Nephron progenitor cell (in vitro differentiated cells): ENCODE measurements around the gene TRIM47.

Source experiments
- DNase-seq: peaks from one replicate; pipeline ENCODE4 v3.0.0; 2021
- H3K27ac Mint-ChIP-seq: 2 replicates; pipeline ENCODE4 v1.8.0; 2021; ENCODE audit warnings: mild to moderate bottlenecking, moderate library complexity, mixed read lengths
- H3K27me3 Mint-ChIP-seq: 2 replicates; pipeline ENCODE4 v1.8.0; 2021; ENCODE audit warnings: mild to moderate bottlenecking, low read depth, mixed read lengths; ENCODE audit not compliant: poor library complexity
- H3K36me3 Mint-ChIP-seq: 2 replicates; pipeline ENCODE4 v1.8.0; 2021; ENCODE audit warnings: low read depth, mixed read lengths
- H3K4me1 Mint-ChIP-seq: 2 replicates; pipeline ENCODE4 v1.8.0; 2021; ENCODE audit warnings: mixed read lengths
- H3K4me3 Mint-ChIP-seq: 2 replicates; pipeline ENCODE4 v1.8.0; 2021; ENCODE audit warnings: mild to moderate bottlenecking, moderate library complexity, mixed read lengths
- H3K9me3 Mint-ChIP-seq: 2 replicates; pipeline ENCODE4 v1.8.0; 2021; ENCODE audit warnings: mild to moderate bottlenecking, moderate library complexity, mixed read lengths
- TF ChIP-seq, protein P1 (sequence below): fragments of 200-600 bp; sonication (generic); IDR thresholded peaks from 2 replicates; pipeline ENCODE4 v1.5.0; 2021; ENCODE audit warnings: antibody characterized with exemption

Gene TRIM47

DNA sequence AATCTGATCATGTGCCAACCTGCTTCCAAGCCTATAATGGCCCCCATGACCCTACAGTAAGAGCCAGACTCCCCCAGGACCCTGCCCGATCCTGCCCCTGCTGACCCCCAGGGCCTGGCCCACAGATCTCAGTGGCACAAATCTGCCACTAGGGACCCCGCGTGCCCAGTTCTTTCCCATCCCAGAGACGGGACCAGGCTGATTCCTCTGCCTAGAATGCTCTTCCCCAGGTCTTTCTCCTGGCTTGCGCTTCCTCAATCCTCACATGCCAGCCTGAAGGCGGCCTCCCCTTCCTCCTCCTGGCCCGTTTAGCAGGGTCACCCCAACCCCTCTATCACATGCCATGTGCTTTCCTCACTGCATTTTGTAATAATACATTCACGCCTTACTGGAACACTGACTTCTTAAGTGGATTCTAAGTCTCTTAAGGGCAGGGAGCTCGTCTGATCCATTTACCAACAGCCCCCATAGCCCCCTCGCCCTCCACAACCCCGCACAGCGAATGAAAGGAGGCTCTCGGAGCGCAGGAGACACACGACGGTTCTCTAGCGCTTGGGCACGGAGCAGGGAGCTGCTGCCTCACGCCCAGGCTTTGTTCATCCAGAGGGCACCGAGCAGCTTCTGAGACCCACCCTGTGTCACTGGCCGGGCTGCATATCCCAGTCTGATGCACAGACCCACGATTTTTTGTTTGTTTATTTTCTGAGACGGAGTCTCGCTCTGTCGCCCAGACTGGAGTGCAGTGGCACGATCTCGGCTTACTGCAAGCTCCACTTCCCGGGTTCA, 17.2 kb upstream of the TRIM47 start:
- Mint-ChIP-seq H3K27ac (no peak overlapping the region), H3K9me3 (no peaks in the 10 kb centered on the region), H3K27me3 (peaks cover 9% of the 10 kb centered on the region), H3K36me3 (peaks cover 19% of the 10 kb centered on the region), H3K4me1 (peaks cover 31% of the 10 kb centered on the region), H3K4me3 (peak overlapping the region; percentile 74)
- peak; percentile 46 for DNase-seq
- TF ChIP-seq, protein P1, sequence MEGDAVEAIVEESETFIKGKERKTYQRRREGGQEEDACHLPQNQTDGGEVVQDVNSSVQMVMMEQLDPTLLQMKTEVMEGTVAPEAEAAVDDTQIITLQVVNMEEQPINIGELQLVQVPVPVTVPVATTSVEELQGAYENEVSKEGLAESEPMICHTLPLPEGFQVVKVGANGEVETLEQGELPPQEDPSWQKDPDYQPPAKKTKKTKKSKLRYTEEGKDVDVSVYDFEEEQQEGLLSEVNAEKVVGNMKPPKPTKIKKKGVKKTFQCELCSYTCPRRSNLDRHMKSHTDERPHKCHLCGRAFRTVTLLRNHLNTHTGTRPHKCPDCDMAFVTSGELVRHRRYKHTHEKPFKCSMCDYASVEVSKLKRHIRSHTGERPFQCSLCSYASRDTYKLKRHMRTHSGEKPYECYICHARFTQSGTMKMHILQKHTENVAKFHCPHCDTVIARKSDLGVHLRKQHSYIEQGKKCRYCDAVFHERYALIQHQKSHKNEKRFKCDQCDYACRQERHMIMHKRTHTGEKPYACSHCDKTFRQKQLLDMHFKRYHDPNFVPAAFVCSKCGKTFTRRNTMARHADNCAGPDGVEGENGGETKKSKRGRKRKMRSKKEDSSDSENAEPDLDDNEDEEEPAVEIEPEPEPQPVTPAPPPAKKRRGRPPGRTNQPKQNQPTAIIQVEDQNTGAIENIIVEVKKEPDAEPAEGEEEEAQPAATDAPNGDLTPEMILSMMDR: peak; percentile 37

DNA sequence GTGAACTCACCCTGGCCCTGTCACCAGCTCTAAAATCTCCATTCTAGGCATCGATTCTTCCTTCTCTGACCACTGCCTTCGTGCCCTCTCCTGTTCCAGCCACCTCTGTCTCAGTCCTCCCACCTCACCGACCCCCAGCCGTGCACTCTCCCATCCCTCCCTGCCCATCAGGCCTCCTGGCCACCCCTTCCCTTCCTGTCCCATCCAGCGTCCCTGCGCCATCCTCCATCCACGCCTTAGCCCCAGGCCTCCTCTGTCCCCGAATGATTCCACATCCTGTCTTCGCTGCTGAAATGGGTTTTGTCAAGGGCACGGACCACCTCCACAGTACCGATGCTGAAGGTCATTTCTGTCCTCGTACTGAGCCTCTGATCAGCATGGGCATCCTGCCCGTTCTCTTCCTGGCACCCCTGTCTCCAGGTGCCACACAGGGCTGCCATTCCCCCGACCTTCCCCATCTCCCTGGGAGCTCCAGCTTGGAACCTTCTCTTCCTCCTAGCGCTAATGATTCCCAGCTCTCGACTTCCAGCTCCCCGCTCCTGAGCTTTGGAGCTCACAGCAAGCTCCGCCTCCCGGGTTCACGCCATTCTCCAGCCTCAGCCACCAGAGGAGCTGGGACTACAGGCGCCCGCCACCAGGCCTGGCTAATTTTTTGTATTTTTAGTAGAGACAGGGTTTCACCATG, 15.8 kb upstream of the TRIM47 start:
- no peak for DNase-seq
- Mint-ChIP-seq H3K4me1 (peaks cover 31% of the 10 kb centered on the region), H3K27ac (peak overlapping the region; percentile 72), H3K4me3 (peak overlapping the region; percentile 42), H3K36me3 (peaks cover 19% of the 10 kb centered on the region), H3K9me3 (no peaks in the 10 kb centered on the region), H3K27me3 (peaks cover 9% of the 10 kb centered on the region)
- TF ChIP-seq, protein P1: no peak

DNA sequence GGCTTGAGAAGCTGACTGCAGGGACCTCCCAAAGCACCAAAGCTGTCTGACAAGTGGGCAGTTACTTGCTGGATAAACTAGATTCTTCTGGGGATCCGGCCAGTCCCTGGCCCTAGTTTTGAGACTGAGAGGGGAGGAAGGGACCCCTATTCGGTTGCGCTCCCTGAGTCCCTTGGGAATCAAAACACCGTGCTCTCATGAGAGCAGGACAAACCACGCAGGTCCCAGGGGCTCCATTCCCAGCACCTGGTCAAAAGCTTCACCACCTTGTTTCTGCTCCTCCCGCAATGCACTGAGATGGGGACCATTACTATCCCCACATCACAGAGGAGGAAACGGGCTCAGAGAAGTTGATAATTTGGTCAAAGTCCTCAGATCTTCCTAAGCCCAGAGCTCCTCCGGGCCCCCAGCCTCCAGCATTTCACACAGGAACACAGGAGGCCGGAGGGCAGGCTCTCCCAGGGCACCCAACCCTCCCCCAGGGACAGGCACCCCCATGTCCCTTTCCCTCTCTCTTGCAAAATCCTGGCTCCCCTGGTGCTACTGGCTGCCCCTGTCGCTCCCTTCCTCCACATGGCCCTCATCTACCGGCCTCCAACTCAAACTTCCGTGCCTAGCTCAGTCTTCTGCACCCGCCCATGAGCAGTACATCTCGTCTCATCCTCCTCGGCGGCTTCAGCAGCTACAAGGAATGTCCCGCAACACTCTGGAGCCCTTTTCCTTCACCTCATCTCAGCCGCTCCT, 15.1 kb upstream of the TRIM47 start:
- H3K9me3 Mint-ChIP-seq: no peaks in the 10 kb centered on the region
- DNase-seq: no peak
- TF ChIP-seq, protein P1: no peak
- peaks cover 31% of the 10 kb centered on the region for H3K4me1 Mint-ChIP-seq
- H3K4me3 Mint-ChIP-seq: peak overlapping the region; percentile 42
- H3K36me3 Mint-ChIP-seq: peaks cover 12% of the 10 kb centered on the region
- peak overlapping the region; percentile 72 for H3K27ac Mint-ChIP-seq
- peaks cover 9% of the 10 kb centered on the region for H3K27me3 Mint-ChIP-seq

DNA sequence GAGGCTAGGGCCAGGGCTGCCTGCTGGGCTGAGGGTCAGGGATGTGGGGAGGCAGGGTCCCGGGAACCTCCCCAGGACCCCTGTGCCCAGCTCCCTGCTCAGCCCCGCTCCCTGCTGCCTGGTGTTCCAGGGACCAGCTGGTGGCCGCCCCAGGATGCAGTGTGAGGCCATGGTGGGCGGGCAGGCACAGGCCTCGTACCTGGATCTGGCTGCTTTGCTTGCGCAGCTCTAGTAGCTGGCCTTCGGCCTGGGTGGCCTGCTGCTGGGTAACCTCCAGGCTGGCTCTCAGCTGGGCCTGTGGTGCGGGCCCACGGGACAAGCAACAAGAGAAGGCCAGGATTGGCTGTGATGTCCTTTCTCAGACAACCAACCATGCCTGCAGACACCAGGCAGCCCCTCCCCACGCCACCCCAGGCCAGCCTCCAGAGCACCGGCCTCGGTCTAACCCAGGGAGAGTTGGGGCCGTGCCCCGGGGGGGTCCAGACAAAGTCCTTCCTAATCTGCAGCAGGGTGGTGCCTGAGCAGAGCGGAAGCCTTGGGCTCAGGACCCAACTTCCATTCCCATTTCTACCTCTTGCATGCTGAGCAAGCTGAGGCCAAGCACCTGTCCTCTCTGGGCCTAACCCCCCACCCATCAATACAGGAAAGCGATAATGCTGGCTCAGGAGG, 14.3 kb upstream of the TRIM47 start:
- Mint-ChIP-seq H3K9me3 (no peaks in the 10 kb centered on the region), H3K4me1 (peaks cover 28% of the 10 kb centered on the region), H3K27me3 (peaks cover 9% of the 10 kb centered on the region), H3K36me3 (peaks cover 12% of the 10 kb centered on the region), H3K27ac (no peak overlapping the region), H3K4me3 (no peak overlapping the region)
- DNase-seq: no peak
- TF ChIP-seq, protein P1: no peak

DNA sequence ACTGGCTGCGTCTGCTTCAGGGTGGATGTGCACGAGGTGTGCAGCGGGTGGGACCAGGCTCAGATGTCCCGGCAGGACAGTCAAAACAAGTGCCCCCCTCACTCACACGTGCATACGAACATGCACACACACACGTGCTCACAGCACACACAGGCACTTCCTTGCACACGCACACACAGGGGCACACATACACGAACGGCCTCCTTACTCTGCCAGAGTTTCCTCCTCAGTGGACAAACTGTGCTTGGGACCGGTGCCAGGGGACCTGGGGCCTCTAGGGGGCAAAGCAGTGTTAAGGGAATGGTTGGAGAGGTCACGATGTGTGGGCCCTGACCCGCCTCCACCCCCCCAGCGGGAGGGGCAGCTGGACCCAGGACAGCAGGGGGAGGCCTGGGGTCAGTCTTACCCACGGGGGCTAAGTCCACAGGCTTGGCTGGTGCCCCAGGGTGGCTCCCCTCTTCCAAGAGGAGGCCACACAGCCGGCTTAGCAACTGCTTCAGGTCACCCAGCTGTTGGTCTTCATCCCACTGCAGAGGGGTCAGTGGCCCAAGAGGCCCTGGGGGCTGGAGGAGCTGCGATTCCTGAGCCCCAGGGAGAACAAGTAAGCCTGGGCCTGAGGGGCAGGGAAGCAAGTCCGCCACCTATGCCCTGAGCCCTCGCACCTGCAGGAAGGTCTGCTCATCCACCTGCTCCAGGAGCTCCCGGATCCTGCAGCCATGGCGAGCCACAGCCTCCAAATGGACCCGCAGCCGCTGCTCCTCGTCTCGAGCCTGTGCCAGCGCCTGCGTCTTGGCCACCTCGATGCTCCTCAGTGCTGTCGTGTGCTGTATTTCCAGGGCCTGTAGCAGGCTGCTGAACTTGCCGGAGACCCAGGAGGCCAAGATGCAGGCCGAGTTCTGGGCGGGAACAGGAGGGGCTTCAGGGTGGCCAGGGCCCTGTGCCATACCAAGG, 13.5 kb upstream of the TRIM47 start:
- Mint-ChIP-seq H3K4me3 (no peak overlapping the region), H3K36me3 (peaks cover 13% of the 10 kb centered on the region), H3K4me1 (peaks cover 22% of the 10 kb centered on the region), H3K27ac (no peak overlapping the region), H3K9me3 (no peaks in the 10 kb centered on the region), H3K27me3 (peaks cover 14% of the 10 kb centered on the region)
- DNase-seq: no peak
- TF ChIP-seq, protein P1: no peak
